GM19023 (cell line): ENCODE data around the gene GATA5.

Experiments
- ATAC-seq: cut with Tn5 transposase; IDR thresholded peaks from one replicate; pipeline ENCODE4 v1.9.1; 2021; ENCODE audit warnings: mild to moderate bottlenecking, moderate library complexity; ENCODE audit not compliant: unreplicated experiment

Gene GATA5

DNA sequence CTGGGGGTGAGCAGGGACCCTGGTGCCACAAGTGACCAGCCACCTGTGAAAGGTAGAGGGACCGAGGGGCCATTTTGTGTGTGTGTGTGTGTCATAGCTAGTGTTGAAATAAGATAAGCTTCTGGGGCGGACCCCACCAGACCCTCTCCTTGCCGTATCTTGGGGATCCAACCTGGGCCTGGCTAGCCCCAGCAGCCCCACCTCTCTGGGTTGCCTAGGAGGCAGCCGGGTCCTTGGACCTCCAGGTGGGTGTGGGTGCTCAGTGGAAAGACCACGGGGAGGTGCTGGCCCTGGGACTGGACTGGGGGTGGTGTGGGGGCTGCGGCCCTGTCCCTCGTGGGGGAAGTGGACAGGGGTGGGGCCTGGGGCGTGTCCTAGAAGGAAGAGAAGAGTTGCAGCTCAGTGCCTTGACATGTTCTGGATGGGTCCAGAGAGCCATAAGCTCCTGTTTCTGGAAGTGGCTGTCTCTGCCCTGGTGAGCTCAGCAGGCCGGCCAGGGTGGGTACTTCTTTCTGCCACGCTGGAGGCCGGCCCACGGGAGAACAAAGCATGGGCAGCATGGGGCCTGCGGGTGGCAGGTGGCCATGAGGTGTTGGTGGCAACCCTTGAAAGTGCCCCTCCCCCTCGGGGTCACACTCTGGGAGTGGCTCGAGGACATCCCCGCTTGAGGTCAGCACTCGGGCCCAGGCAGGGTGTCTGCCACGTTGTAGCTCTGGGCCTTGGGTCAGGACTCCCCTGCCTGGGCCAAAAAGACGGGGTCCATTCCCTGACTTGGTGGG is 56.9 kb downstream of the GATA5 start:
- no peak for ATAC-seq

GRCh38 chr20:62417981-62418708 is 57.6 kb downstream of the GATA5 start:
- ATAC-seq: no peak

DNA sequence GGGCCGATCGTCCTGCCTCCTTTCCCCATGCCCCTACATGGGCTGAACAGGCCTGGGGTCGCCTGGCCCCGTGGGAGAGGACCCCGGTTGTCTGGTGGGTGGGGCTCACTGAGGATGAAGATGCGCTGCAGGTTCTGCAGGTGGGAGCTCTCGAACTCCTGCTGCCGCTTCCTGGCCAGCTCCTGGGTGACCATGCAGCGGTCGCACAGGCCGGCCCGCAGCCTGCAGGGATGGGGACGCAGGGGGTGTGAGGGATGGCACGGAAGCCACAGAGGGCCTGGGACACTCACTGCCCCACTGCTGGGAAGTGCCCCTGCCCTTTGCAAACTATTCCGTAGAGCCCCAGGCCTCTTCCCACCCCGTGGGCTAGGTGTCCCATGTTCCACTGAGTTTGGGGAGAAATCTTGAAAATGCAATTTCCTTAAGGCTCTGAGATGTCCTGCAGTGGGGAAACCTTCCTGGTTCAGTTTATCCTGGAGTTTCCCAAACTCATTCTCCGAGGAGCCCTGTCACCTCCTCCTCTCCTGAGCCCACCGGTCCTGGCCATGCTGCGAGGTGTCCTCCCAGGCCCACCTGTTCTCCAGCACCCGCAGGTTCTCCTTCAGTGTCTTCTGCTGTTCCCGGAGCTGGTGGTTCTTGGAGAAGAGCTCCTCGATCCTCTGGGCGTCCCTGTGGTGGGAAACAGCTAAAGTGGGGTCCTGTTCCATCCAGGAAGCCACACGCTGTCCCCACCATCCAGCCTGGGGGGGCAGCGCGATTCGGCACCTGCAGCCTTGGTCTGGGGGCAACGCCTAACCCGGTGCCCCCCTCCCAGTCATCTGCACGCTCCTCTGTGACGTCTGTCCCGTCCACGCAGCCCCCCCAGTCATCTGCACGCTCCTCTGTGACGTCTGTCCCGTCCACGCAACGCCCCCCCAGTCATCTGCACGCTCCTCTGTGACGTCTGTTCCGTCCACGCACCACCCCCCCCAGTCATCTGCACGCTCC is 58.9 kb downstream of the GATA5 start:
- ATAC-seq: no peak

GRCh38 chr20:62415354-62416111 is 60.3 kb downstream of the GATA5 start:
- ATAC-seq: no peak

DNA sequence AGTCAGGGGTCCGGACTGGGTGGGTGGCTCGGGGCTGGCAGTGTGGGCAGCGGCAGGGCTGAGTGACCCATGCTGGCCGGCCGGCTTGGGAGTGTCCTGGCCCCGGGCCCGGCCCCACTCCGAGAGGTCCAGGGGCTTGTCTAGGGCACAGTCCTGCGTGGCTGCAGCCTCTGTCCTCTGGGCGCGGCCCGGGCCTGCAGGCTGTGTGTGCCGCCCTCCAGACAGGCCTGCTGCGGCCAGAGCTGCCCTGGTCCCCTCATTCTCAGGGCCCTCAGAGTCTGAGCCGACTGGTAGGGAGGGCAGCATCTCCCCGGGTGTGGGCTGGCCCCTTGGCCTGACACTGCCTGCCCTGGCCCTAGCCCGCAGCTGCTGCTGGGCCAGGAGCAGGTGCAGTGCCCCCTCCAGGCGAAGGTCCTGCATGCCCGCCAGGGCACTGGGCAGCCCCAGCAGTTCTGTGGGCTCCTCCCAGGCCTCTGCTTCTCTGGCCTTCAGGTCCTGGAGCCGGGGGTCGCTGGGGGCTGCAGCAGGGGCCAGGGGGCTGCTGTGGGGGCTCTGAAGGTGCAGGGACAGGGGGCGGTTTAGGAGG is 61.8 kb downstream of the GATA5 start:
- ATAC-seq: no peak
